Measurements from ENCODE around the gene KCTD17. TPM values are rescaled to one million over a fixed set of nuclear protein-coding genes. Genes with fewer than 3 reads are reported as not detected.

The KCTD17 gene
- polyA plus RNA-seq, 3 donors, result 8.4 to 40.0 (median 9.0) TPM

DNA sequence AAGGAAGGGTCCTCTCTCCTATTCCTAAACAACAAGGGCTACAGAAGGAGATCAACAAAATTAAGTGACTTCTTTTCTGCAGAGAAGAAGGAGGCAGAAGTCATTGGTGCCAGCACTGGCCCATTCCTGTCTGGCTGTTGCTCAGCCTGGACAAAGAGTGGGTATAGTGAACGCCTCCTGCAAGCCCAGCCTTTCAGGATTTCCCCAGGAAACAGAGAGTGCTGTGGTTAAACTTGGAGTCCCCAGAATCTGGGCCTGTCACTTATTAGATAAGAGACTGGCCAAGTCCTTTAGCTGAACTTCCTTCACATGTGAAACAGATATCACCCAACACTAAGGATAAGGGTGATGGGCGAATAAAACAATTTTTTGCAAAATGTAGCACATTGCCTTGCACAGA lies 43.2 kb upstream of the KCTD17 start:
- Histone ChIP-seq H3K4me1 (ENCODE audit: control insufficient read depth in 1 of 2, insufficient read depth in 2 of 2, low read length in 2 of 2) (no peaks in the 10 kb centered on the region), H3K27ac (ENCODE audit: low read depth in 1 of 2, low read length in 2 of 2) (no peak overlapping the region), H3K4me2 (replicated peaks; ENCODE audit: extremely low read depth, low read length, poor library complexity, severe bottlenecking) (no peak overlapping the region), H4K20me1 (ENCODE audit: insufficient read depth, low read length) (no peaks in the 10 kb centered on the region), H3K9ac (ENCODE audit: insufficient read depth, low read length, poor library complexity, severe bottlenecking) (no peak overlapping the region), H2AFZ (ENCODE audit: insufficient read depth, low read depth, low read length, poor library complexity, severe bottlenecking) (no peak overlapping the region), H3K79me2 (ENCODE audit: insufficient read depth, low read length) (no peaks in the 10 kb centered on the region), H3K27me3 (ENCODE audit: control insufficient read depth in 2 of 2, insufficient read depth in 2 of 2, low read length in 2 of 2) (peaks cover 0 to 12% of the 10 kb centered on the region in 2 donors), H3K9me3 (replicated peaks in 1 of 2; ENCODE audit: control insufficient read depth in 1 of 2, insufficient read depth in 1 of 2, low read length in 2 of 2) (no peaks in the 10 kb centered on the region), H3K4me3 (replicated peaks in 1 of 3; ENCODE audit: low read depth in 2 of 3, low read length in 3 of 3) (no peak overlapping the region), H3K36me3 (replicated peaks in 1 of 2; ENCODE audit: control insufficient read depth in 1 of 2, insufficient read depth in 2 of 2, low read length in 2 of 2) (no peaks in the 10 kb centered on the region)
- Mint-ChIP-seq H3K36me3 (peaks cover 0 to 2% of the 10 kb centered on the region in 2 donors), H3K4me1 (peaks cover 5% of the 10 kb centered on the region), H3K27me3 (ENCODE audit: low read depth in 3 of 3) (peaks cover 10 to 31% (median 19%) of the 10 kb centered on the region in 3 donors), H3K9me3 (peaks cover 2 to 9% (median 3%) of the 10 kb centered on the region in 7 donors), H3K4me3 (no peak overlapping the region), H3K27ac (no peak overlapping the region)
- WGBS (ENCODE audit: insufficient coverage), result 0% methylated on average over 1 of the region's 2 CpGs
- intact Hi-C loops (cut with micrococcal nuclease), result no loop called here
- no peak for DNase-seq
- TF ChIP-seq, protein P1, sequence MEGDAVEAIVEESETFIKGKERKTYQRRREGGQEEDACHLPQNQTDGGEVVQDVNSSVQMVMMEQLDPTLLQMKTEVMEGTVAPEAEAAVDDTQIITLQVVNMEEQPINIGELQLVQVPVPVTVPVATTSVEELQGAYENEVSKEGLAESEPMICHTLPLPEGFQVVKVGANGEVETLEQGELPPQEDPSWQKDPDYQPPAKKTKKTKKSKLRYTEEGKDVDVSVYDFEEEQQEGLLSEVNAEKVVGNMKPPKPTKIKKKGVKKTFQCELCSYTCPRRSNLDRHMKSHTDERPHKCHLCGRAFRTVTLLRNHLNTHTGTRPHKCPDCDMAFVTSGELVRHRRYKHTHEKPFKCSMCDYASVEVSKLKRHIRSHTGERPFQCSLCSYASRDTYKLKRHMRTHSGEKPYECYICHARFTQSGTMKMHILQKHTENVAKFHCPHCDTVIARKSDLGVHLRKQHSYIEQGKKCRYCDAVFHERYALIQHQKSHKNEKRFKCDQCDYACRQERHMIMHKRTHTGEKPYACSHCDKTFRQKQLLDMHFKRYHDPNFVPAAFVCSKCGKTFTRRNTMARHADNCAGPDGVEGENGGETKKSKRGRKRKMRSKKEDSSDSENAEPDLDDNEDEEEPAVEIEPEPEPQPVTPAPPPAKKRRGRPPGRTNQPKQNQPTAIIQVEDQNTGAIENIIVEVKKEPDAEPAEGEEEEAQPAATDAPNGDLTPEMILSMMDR (IDR thresholded peaks at IDR 0.05), result no peak

DNA sequence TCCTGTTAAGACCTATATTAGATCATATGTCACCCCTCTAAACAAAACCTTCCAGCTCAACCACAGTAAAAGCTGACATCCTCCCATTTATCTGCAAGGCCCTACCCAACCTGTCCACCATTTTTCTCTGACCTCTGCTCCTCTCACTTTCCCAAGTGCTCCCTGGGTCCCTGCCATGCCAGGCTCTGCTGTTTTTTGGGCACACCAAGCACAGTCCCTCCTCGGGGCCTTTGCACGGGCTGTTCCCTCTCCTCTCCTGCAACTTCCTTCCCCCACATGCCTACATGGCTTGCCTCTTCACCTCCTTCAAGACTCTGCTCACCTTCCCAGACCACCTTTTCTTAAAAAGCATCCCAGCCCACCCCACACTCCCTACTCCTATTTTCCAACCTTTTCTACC lies 42.1 kb upstream of the KCTD17 start:
- no peaks in the 10 kb centered on the region for H3K36me3 ChIP-seq (replicated peaks in 1 of 2; ENCODE audit: control insufficient read depth in 1 of 2, insufficient read depth in 2 of 2, low read length in 2 of 2)
- Mint-ChIP-seq H3K9me3 (peaks cover 2 to 9% (median 3%) of the 10 kb centered on the region in 7 donors), H3K4me1 (peaks cover 5% of the 10 kb centered on the region), H3K4me3 (no peak overlapping the region), H3K27me3 (ENCODE audit: low read depth in 3 of 3) (peaks cover 9 to 26% (median 19%) of the 10 kb centered on the region in 3 donors), H3K27ac (no peak overlapping the region), H3K36me3 (peaks cover 0 to 2% of the 10 kb centered on the region in 2 donors)
- WGBS (ENCODE audit: insufficient coverage), result 30% methylated on average over 2 of the region's 2 CpGs
- no peak overlapping the region for H2AFZ ChIP-seq (ENCODE audit: insufficient read depth, low read depth, low read length, poor library complexity, severe bottlenecking)
- H3K79me2 ChIP-seq (ENCODE audit: insufficient read depth, low read length), result no peaks in the 10 kb centered on the region
- H3K9me3 ChIP-seq (replicated peaks in 1 of 2; ENCODE audit: control insufficient read depth in 1 of 2, insufficient read depth in 1 of 2, low read length in 2 of 2), result no peaks in the 10 kb centered on the region
- H3K4me1 ChIP-seq (ENCODE audit: control insufficient read depth in 1 of 2, insufficient read depth in 2 of 2, low read length in 2 of 2), result no peaks in the 10 kb centered on the region
- H3K9ac ChIP-seq (ENCODE audit: insufficient read depth, low read length, poor library complexity, severe bottlenecking), result no peak overlapping the region
- H3K4me2 ChIP-seq (replicated peaks; ENCODE audit: extremely low read depth, low read length, poor library complexity, severe bottlenecking), result no peak overlapping the region
- intact Hi-C loops (cut with micrococcal nuclease), result no loop called here
- no peak for DNase-seq
- H3K27ac ChIP-seq (ENCODE audit: low read depth in 1 of 2, low read length in 2 of 2), result no peak overlapping the region
- no peaks in the 10 kb centered on the region for H4K20me1 ChIP-seq (ENCODE audit: insufficient read depth, low read length)
- TF ChIP-seq, protein P1 (IDR thresholded peaks at IDR 0.05), result no peak
- no peak overlapping the region for H3K4me3 ChIP-seq (replicated peaks in 1 of 3; ENCODE audit: low read depth in 2 of 3, low read length in 3 of 3)
- peaks cover 0 to 12% of the 10 kb centered on the region in 2 donors for H3K27me3 ChIP-seq (ENCODE audit: control insufficient read depth in 2 of 2, insufficient read depth in 2 of 2, low read length in 2 of 2)
